Measurements from ENCODE around the gene RHEX. TPM values are rescaled to one million over a fixed set of nuclear protein-coding genes. Genes with fewer than 3 reads are reported as not detected.

The RHEX gene
- total and polyA plus RNA-seq, 9 donors: 0.15 to 13.3 (median 1.8) TPM; not detected in 1

- H3K4me3 ChIP-seq: peak within 1 kb of the TSS; percentile 32
- intact Hi-C loops (cut with DNase I): no loop called here
- no peaks in the 10 kb centered on the region for H3K36me3 ChIP-seq
- H3K9me3 ChIP-seq: no peaks in the 10 kb centered on the region
- peak in 3 of 5 donors; percentile 23 to 59 (median 45) for DNase-seq
- H3K4me1 ChIP-seq (ENCODE audit: insufficient read depth): peaks cover 8% of the 10 kb centered on the region
- no peak within 1 kb of the TSS for H3K27ac ChIP-seq
- TF ChIP-seq EP300 (IDR thresholded peaks at IDR 0.05): no peak
- no peak for TF ChIP-seq CTCF (IDR thresholded peaks at IDR 0.05)
- no peak for TF ChIP-seq POLR2A (IDR thresholded peaks at IDR 0.05)
- WGBS, 3 donors: 1 to 2% (median 1%) methylated on average over 37 to 55 of the region's 55 CpGs
- H3K27me3 ChIP-seq: no peaks in the 10 kb centered on the region
These were observed 64.4 kb downstream of the RHEX start, which contains the start of gene AVPR1B for GRCh38 chr1:206117151-206117948. Gene AVPR1B, minus strand, starts transcription at chr1:206117388. Its CDS starts 498 bp downstream, at chr1:206116890.

GRCh38 chr1:206120406-206120805 is 67.4 kb downstream of the RHEX start:
- intact Hi-C loops (cut with DNase I): loop anchor here in 1 of 4 donors (5.0 kb wide), 1 partner anchor 318 kb away; no protein-coding TSS in a partner anchor
- Histone ChIP-seq H3K27ac (no peak overlapping the region), H3K9me3 (no peaks in the 10 kb centered on the region), H3K4me3 (no peak overlapping the region), H3K4me1 (ENCODE audit: insufficient read depth) (peaks cover 8% of the 10 kb centered on the region), H3K36me3 (no peaks in the 10 kb centered on the region), H3K27me3 (no peaks in the 10 kb centered on the region)
- TF ChIP-seq EP300 (IDR thresholded peaks at IDR 0.05): no peak
- TF ChIP-seq CTCF (IDR thresholded peaks at IDR 0.05): no peak
- TF ChIP-seq POLR2A (IDR thresholded peaks at IDR 0.05): no peak
- DNase-seq: no peak

- DNase-seq: no peak
- WGBS, 3 donors: 66 to 73% (median 70%) methylated on average over 1 of the region's 1 CpG
- Histone ChIP-seq H3K4me1 (ENCODE audit: insufficient read depth) (peaks cover 8% of the 10 kb centered on the region), H3K36me3 (no peaks in the 10 kb centered on the region), H3K27ac (no peak overlapping the region), H3K27me3 (no peaks in the 10 kb centered on the region), H3K4me3 (no peak overlapping the region), H3K9me3 (no peaks in the 10 kb centered on the region)
- TF ChIP-seq CTCF (IDR thresholded peaks at IDR 0.05) (no peak), POLR2A (IDR thresholded peaks at IDR 0.05) (no peak), EP300 (IDR thresholded peaks at IDR 0.05) (no peak)
- intact Hi-C loops (cut with DNase I): loop anchor here in 1 of 4 donors (5.0 kb wide), 1 partner anchor 319 kb away; no protein-coding TSS in a partner anchor
These were observed 68.3 kb downstream of the RHEX start for GRCh38 chr1:206121269-206121668.

- TF ChIP-seq CTCF (IDR thresholded peaks at IDR 0.05): no peak
- TF ChIP-seq POLR2A (IDR thresholded peaks at IDR 0.05): no peak
- TF ChIP-seq EP300 (IDR thresholded peaks at IDR 0.05): no peak
- DNase-seq: no peak
- no peaks in the 10 kb centered on the region for H3K36me3 ChIP-seq
- H3K4me3 ChIP-seq: no peak overlapping the region
- H3K27ac ChIP-seq: no peak overlapping the region
- H3K4me1 ChIP-seq (ENCODE audit: insufficient read depth): peaks cover under 1% of the 10 kb centered on the region
- intact Hi-C loops (cut with DNase I): loop anchor here in 1 of 4 donors (5.0 kb wide), 1 partner anchor 320 kb away; no protein-coding TSS in a partner anchor
- no peaks in the 10 kb centered on the region for H3K9me3 ChIP-seq
- no peaks in the 10 kb centered on the region for H3K27me3 ChIP-seq
These were observed 69.7 kb downstream of the RHEX start for GRCh38 chr1:206122686-206123085.

Data from ovary (tissue), 9 donors.